Neuron (in vitro differentiated cells): Measurements from ENCODE around the gene RGS9.

ENCODE experiments used
- H2AFZ ChIP-seq: one replicate; pipeline ENCODE4 v1.6.1; 2013; ENCODE audit warnings: low read depth, mild to moderate bottlenecking, inconsistent platforms, low read length, moderate library complexity
- H3K27me3 ChIP-seq: one replicate; pipeline ENCODE4 v1.6.1; 2013; ENCODE audit warnings: low read length; ENCODE audit not compliant: insufficient read depth
- H3K36me3 ChIP-seq: one replicate; pipeline ENCODE4 v1.6.1; 2013; ENCODE audit warnings: low read length; ENCODE audit not compliant: insufficient read depth
- H3K4me1 ChIP-seq: one replicate; pipeline ENCODE4 v1.6.1; 2013; ENCODE audit warnings: low read length; ENCODE audit not compliant: insufficient read depth
- H3K4me3 ChIP-seq: 2 replicates; pipeline ENCODE4 v1.5.1; 2013; ENCODE audit warnings: mild to moderate bottlenecking, low read length, moderate library complexity
- H3K9me3 ChIP-seq: one replicate; pipeline ENCODE4 v1.6.1; 2013; ENCODE audit warnings: low read length

Gene RGS9

GRCh38 chr17:65254166-65254565 lies 117.0 kb downstream of the RGS9 start:
- H3K9me3 ChIP-seq = no peaks in the 10 kb centered on the region
- H3K4me3 ChIP-seq = no peak overlapping the region

GRCh38 chr17:65259281-65259680 lies 122.1 kb downstream of the RGS9 start:
- Histone ChIP-seq H3K36me3 (no peaks in the 10 kb centered on the region), H3K4me3 (no peak overlapping the region), H3K9me3 (no peaks in the 10 kb centered on the region), H3K27me3 (no peaks in the 10 kb centered on the region), H3K4me1 (peaks cover 16% of the 10 kb centered on the region), H2AFZ (no peak overlapping the region)

More at GRCh38 chr17:65254166-65254565, 117.0 kb downstream of the RGS9 start:
- no peaks in the 10 kb centered on the region for H3K4me1 ChIP-seq
- H2AFZ ChIP-seq = no peak overlapping the region
- no peaks in the 10 kb centered on the region for H3K27me3 ChIP-seq
- H3K36me3 ChIP-seq = no peaks in the 10 kb centered on the region

- H2AFZ ChIP-seq = no peak overlapping the region
- H3K4me3 ChIP-seq = no peak overlapping the region
- no peaks in the 10 kb centered on the region for H3K9me3 ChIP-seq
- no peaks in the 10 kb centered on the region for H3K36me3 ChIP-seq
- H3K27me3 ChIP-seq = no peaks in the 10 kb centered on the region
- H3K4me1 ChIP-seq = peaks cover 16% of the 10 kb centered on the region
These were observed 122.7 kb downstream of the RGS9 start for GRCh38 chr17:65259696-65260485.

- H3K36me3 ChIP-seq = no peaks in the 10 kb centered on the region
- H3K4me3 ChIP-seq = no peak overlapping the region
- H3K27me3 ChIP-seq = no peaks in the 10 kb centered on the region
- H2AFZ ChIP-seq = no peak overlapping the region
- H3K4me1 ChIP-seq = peaks cover 16% of the 10 kb centered on the region
- H3K9me3 ChIP-seq = no peaks in the 10 kb centered on the region
These were observed 123.5 kb downstream of the RGS9 start for GRCh38 chr17:65260626-65261025.

- no peak overlapping the region for H3K4me3 ChIP-seq
These were observed 124.0 kb downstream of the RGS9 start for GRCh38 chr17:65261152-65261551.

GRCh38 chr17:65261682-65262636 lies 124.8 kb downstream of the RGS9 start:
- Histone ChIP-seq H3K9me3 (no peaks in the 10 kb centered on the region), H3K36me3 (no peaks in the 10 kb centered on the region), H2AFZ (no peak overlapping the region), H3K4me1 (peaks cover 16% of the 10 kb centered on the region), H3K4me3 (no peak overlapping the region), H3K27me3 (no peaks in the 10 kb centered on the region)

More at GRCh38 chr17:65261152-65261551, 124.0 kb downstream of the RGS9 start:
- no peaks in the 10 kb centered on the region for H3K27me3 ChIP-seq
- peaks cover 16% of the 10 kb centered on the region for H3K4me1 ChIP-seq
- H3K9me3 ChIP-seq = no peaks in the 10 kb centered on the region
- H2AFZ ChIP-seq = no peak overlapping the region
- H3K36me3 ChIP-seq = no peaks in the 10 kb centered on the region

GRCh38 chr17:65265276-65265675 lies 128.1 kb downstream of the RGS9 start:
- H2AFZ ChIP-seq = no peak overlapping the region
- peaks cover 6% of the 10 kb centered on the region for H3K4me1 ChIP-seq
- H3K27me3 ChIP-seq = no peaks in the 10 kb centered on the region
- no peaks in the 10 kb centered on the region for H3K9me3 ChIP-seq
- H3K4me3 ChIP-seq = no peak overlapping the region
- H3K36me3 ChIP-seq = no peaks in the 10 kb centered on the region

GRCh38 chr17:65268832-65269231 lies 131.7 kb downstream of the RGS9 start:
- H3K4me3 ChIP-seq = no peak overlapping the region
- H3K27me3 ChIP-seq = no peaks in the 10 kb centered on the region
- no peaks in the 10 kb centered on the region for H3K36me3 ChIP-seq
- H3K4me1 ChIP-seq = no peaks in the 10 kb centered on the region
- H3K9me3 ChIP-seq = no peaks in the 10 kb centered on the region
- H2AFZ ChIP-seq = no peak overlapping the region

- no peaks in the 10 kb centered on the region for H3K4me1 ChIP-seq
- H3K4me3 ChIP-seq = no peak overlapping the region
- no peaks in the 10 kb centered on the region for H3K36me3 ChIP-seq
These were observed 133.5 kb downstream of the RGS9 start for GRCh38 chr17:65270499-65271253.

GRCh38 chr17:65271296-65271695 lies 134.1 kb downstream of the RGS9 start:
- H3K4me3 ChIP-seq = no peak overlapping the region
- H3K27me3 ChIP-seq = no peaks in the 10 kb centered on the region
- H3K4me1 ChIP-seq = no peaks in the 10 kb centered on the region
- no peaks in the 10 kb centered on the region for H3K9me3 ChIP-seq
- H3K36me3 ChIP-seq = no peaks in the 10 kb centered on the region
- no peak overlapping the region for H2AFZ ChIP-seq

More at GRCh38 chr17:65270499-65271253, 133.5 kb downstream of the RGS9 start:
- H2AFZ ChIP-seq = no peak overlapping the region
- H3K27me3 ChIP-seq = no peaks in the 10 kb centered on the region
- no peaks in the 10 kb centered on the region for H3K9me3 ChIP-seq
